ENCODE data around the gene PRELID3B. TPM values are rescaled to one million over a fixed set of nuclear protein-coding genes. Genes with fewer than 3 reads are reported as not detected.
A peak's percentile ranks its signal among the peaks of the same experiment; 100 is the strongest.

Gene PRELID3B
- total RNA-seq, 1 donor from 2014 or later: 78.8 TPM

DNA sequence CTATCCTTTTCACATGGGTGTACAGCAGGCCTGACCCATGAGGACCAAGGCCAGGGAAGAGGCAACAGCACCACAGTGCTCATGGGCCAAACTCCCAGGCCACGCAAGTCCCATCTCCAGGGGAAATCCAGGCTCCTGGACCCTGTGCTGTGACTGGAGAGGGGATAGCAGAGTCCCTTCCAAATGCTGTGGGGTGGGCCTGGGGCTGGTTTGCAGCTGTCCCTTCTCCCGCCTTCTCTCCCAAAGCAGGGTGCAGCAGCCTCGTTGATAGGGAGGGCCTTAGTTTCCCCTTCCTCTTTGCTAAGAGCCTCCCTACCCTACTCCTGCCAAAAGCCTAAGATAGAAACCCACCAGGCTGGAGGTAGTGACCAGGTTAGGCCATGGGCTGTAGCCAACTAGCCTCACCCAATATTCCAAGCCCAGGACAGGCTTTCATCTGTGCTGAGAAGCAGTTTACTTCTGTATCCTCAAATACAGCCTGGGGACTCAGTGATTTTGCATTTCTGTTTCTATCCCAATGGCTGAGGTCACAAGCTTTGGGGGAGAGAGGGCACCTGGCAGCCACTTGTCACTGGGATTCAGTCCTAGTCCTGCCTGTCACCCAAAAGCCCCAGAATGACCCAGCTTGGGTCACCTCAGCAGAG lies 36.9 kb downstream of the PRELID3B start:
- TF ChIP-seq, protein P1, sequence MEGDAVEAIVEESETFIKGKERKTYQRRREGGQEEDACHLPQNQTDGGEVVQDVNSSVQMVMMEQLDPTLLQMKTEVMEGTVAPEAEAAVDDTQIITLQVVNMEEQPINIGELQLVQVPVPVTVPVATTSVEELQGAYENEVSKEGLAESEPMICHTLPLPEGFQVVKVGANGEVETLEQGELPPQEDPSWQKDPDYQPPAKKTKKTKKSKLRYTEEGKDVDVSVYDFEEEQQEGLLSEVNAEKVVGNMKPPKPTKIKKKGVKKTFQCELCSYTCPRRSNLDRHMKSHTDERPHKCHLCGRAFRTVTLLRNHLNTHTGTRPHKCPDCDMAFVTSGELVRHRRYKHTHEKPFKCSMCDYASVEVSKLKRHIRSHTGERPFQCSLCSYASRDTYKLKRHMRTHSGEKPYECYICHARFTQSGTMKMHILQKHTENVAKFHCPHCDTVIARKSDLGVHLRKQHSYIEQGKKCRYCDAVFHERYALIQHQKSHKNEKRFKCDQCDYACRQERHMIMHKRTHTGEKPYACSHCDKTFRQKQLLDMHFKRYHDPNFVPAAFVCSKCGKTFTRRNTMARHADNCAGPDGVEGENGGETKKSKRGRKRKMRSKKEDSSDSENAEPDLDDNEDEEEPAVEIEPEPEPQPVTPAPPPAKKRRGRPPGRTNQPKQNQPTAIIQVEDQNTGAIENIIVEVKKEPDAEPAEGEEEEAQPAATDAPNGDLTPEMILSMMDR (IDR thresholded peaks at IDR 0.05): no peak
- TF ChIP-seq EZH2phosphoT487 (IDR thresholded peaks at IDR 0.05): no peak
- TF ChIP-seq EZH2 (IDR thresholded peaks at IDR 0.05): no peak
- H3K4me3 Mint-ChIP-seq: peak overlapping the region; percentile 41
- H3K27me3 Mint-ChIP-seq (ENCODE audit: insufficient read depth, low read depth): peaks cover 9% of the 10 kb centered on the region
- H3K9ac ChIP-seq: no peak overlapping the region
- H3K9me3 ChIP-seq (ENCODE audit: low read depth): no peaks in the 10 kb centered on the region
- H3K4me3 ChIP-seq: no peak overlapping the region
- no peak overlapping the region for H2AFZ ChIP-seq (replicated peaks)
- H3K27ac ChIP-seq: no peak overlapping the region
- no peak overlapping the region for H3K27ac Mint-ChIP-seq
- H4K20me1 ChIP-seq (ENCODE audit: low read depth): peaks cover 6% of the 10 kb centered on the region
- no peaks in the 10 kb centered on the region for H3K9me3 Mint-ChIP-seq
- peaks cover 5% of the 10 kb centered on the region for H3K36me3 Mint-ChIP-seq
- peaks cover 28% of the 10 kb centered on the region for H3K4me1 Mint-ChIP-seq
- no peaks in the 10 kb centered on the region for H3K36me3 ChIP-seq
- H3K79me2 ChIP-seq (ENCODE audit: low read depth): no peaks in the 10 kb centered on the region
- H3K4me2 ChIP-seq: peak overlapping the region; percentile 88
- peaks cover 11% of the 10 kb centered on the region for H3K27me3 ChIP-seq
- no peak for DNase-seq (ENCODE audit: low spot score)
- peaks cover 4% of the 10 kb centered on the region for H3K4me1 ChIP-seq
- H3F3A ChIP-seq (ENCODE audit: low read depth): no peaks in the 10 kb centered on the region

DNA sequence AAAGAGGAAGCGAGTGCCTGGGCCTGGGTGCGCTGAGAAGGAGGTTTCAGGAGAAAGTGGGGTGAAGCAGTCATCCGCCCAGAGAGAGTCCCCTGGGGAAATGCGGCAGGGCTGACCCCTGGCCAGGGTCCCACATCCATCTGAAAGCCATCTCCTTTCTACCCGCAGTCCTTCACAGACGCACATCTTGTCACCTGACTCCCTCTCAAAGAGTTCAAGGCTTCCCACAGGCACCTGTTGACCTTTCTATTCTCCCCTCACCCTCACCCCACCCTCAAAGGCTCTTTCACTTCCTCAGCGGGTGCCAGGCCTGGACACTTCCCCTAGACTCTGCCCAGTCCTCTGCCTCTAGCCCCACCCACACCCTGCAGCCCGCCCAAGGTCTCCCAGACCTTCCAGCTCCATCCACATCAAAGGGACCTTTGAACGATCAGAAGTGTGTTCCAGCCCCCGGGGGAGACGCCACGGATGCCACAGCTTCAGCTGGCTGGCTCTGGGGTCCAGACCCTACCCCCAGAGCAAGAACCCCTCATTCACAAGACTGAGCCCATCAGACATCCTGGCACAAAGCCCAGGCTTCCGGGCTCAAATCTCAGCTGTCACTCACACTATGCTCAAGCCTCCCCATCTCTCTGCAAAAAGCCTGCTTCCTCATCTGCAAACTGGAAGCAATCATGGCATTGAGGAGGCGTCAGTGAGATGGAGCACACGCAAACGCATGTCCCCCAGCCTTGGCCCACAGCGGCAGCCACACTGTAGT lies 37.6 kb downstream of the PRELID3B start:
- H3K27ac Mint-ChIP-seq: no peak overlapping the region
- H3K79me2 ChIP-seq (ENCODE audit: low read depth): no peaks in the 10 kb centered on the region
- no peak overlapping the region for H3K4me3 ChIP-seq
- no peak overlapping the region for H3K4me2 ChIP-seq
- peaks cover 21% of the 10 kb centered on the region for H3K4me1 Mint-ChIP-seq
- no peaks in the 10 kb centered on the region for H3K36me3 ChIP-seq
- peaks cover 9% of the 10 kb centered on the region for H3K27me3 Mint-ChIP-seq (ENCODE audit: insufficient read depth, low read depth)
- no peaks in the 10 kb centered on the region for H3K9me3 ChIP-seq (ENCODE audit: low read depth)
- TF ChIP-seq EZH2 (IDR thresholded peaks at IDR 0.05) (no peak), EZH2phosphoT487 (IDR thresholded peaks at IDR 0.05) (no peak)
- TF ChIP-seq, protein P1 (IDR thresholded peaks at IDR 0.05): no peak
- H3K4me1 ChIP-seq: peaks cover 3% of the 10 kb centered on the region
- peaks cover 5% of the 10 kb centered on the region for H3K36me3 Mint-ChIP-seq
- no peak overlapping the region for H2AFZ ChIP-seq (replicated peaks)
- H4K20me1 ChIP-seq (ENCODE audit: low read depth): peaks cover 6% of the 10 kb centered on the region
- H3K9me3 Mint-ChIP-seq: no peaks in the 10 kb centered on the region
- no peaks in the 10 kb centered on the region for H3F3A ChIP-seq (ENCODE audit: low read depth)
- H3K4me3 Mint-ChIP-seq: no peak overlapping the region
- DNase-seq (ENCODE audit: low spot score): no peak
- no peak overlapping the region for H3K9ac ChIP-seq
- H3K27ac ChIP-seq: no peak overlapping the region
- H3K27me3 ChIP-seq: peaks cover 11% of the 10 kb centered on the region

DNA sequence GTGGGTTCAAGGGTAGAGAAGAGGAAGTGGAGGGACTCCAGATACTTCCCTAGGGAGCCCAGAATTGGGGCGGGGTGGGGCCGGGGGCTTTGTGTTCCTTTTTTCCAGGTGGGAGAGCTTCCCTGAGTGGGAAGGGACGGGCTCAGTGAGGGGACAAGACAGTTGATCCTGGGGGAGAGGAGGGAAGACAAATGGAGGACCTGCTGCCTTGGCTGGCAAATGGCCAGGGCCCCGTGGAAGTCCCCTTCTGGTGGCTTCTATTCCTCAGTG lies 38.2 kb downstream of the PRELID3B start:
- H3K4me1 Mint-ChIP-seq: peaks cover 19% of the 10 kb centered on the region
- H3K4me2 ChIP-seq: no peak overlapping the region
- no peaks in the 10 kb centered on the region for H3K36me3 ChIP-seq
- H3K27me3 Mint-ChIP-seq (ENCODE audit: insufficient read depth, low read depth): peaks cover 9% of the 10 kb centered on the region
- TF ChIP-seq EZH2 (IDR thresholded peaks at IDR 0.05) (no peak), EZH2phosphoT487 (IDR thresholded peaks at IDR 0.05) (no peak)
- TF ChIP-seq, protein P1 (IDR thresholded peaks at IDR 0.05): no peak
- H3K79me2 ChIP-seq (ENCODE audit: low read depth): no peaks in the 10 kb centered on the region
- H3K4me3 ChIP-seq: no peak overlapping the region
- DNase-seq (ENCODE audit: low spot score): no peak
- peaks cover 3% of the 10 kb centered on the region for H3K4me1 ChIP-seq
- H4K20me1 ChIP-seq (ENCODE audit: low read depth): peaks cover 6% of the 10 kb centered on the region
- no peak overlapping the region for H3K4me3 Mint-ChIP-seq
- H3K27ac ChIP-seq: no peak overlapping the region
- no peaks in the 10 kb centered on the region for H3K9me3 Mint-ChIP-seq
- H3K9ac ChIP-seq: no peak overlapping the region
- H3K36me3 Mint-ChIP-seq: peaks cover 5% of the 10 kb centered on the region
- H2AFZ ChIP-seq (replicated peaks): no peak overlapping the region
- no peaks in the 10 kb centered on the region for H3F3A ChIP-seq (ENCODE audit: low read depth)
- H3K27ac Mint-ChIP-seq: no peak overlapping the region
- H3K9me3 ChIP-seq (ENCODE audit: low read depth): no peaks in the 10 kb centered on the region
- H3K27me3 ChIP-seq: peaks cover 11% of the 10 kb centered on the region

All from neural progenitor cell (in vitro differentiated cells).